Gastroesophageal sphincter (tissue), 3 donors: Measurements from ENCODE around the gene CCDC124.

ENCODE experiments used
- POLR2A ChIP-seq, 2 donors: fragments of 450-650 bp; IDR thresholded peaks; one replicate each; pipeline ENCODE4 v1.6.1; 2017; ENCODE audit warnings: antibody characterized with exemption in 2 of 2, mild to moderate bottlenecking in 2 of 2, moderate library complexity in 1 of 2
- POLR2AphosphoS5 ChIP-seq: sonication (generic); formaldehyde crosslinking; IDR thresholded peaks from one replicate; pipeline ENCODE4 v1.6.1; 2017; ENCODE audit warnings: antibody characterized with exemption
- TF ChIP-seq, protein P1 (sequence below), 4 experiments: fragments of 200-600 bp in 2 of 4; fragments of 450-650 bp in 2 of 4; sonication (generic) in 1 of 4; IDR thresholded peaks; one replicate each; pipeline ENCODE4 v1.5.1; 2017 to 2019; ENCODE audit warnings: antibody characterized with exemption in 4 of 4, mild to moderate bottlenecking in 2 of 4, moderate library complexity in 2 of 4

DNA sequence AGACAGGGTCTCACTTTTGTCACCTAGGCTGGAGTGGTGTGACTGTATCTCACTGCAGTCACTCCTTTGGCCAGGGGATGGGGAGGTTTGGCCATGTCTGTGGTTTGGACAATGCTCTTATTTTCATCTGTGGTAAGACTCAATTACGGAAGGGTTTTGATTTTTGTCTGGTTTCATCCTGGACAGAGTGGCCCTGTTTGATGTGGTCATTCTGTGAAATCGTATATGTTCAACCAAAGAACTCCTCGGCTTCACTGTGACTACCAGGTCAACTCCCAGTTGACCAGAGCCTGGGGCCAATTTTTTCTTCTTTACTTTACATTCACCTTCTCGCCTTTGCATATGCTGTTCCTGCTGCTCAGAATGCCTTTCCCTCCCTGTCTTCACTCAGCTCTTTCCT lies 6.8 kb upstream of the CCDC124 start:
- TF ChIP-seq POLR2A (IDR thresholded peaks at IDR 0.05) (no peak), POLR2AphosphoS5 (no peak)
- TF ChIP-seq, protein P1, sequence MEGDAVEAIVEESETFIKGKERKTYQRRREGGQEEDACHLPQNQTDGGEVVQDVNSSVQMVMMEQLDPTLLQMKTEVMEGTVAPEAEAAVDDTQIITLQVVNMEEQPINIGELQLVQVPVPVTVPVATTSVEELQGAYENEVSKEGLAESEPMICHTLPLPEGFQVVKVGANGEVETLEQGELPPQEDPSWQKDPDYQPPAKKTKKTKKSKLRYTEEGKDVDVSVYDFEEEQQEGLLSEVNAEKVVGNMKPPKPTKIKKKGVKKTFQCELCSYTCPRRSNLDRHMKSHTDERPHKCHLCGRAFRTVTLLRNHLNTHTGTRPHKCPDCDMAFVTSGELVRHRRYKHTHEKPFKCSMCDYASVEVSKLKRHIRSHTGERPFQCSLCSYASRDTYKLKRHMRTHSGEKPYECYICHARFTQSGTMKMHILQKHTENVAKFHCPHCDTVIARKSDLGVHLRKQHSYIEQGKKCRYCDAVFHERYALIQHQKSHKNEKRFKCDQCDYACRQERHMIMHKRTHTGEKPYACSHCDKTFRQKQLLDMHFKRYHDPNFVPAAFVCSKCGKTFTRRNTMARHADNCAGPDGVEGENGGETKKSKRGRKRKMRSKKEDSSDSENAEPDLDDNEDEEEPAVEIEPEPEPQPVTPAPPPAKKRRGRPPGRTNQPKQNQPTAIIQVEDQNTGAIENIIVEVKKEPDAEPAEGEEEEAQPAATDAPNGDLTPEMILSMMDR (IDR thresholded peaks at IDR 0.05): no peak
